ENCODE results near the gene RFT1.

The RFT1 gene

DNA sequence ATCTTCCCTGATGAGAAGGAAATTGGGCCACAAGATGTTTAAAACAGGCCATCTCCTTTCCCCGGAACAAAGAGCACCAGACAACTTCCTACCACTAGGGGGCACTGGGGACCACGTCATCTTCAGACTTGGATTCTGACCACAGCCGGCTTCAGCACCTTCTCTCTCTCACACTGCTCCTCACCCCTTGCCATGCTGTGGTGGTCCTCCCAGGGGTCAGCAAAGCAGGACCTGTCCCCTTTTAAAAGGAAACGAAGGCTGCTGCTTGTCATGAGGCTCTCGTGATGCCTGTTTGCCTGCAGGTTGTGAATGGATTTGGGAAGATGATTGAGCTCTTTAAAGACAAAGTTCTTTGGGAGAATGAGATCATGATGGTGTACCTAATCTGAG is 16.2 kb downstream of the RFT1 start:
- Histone ChIP-seq H3K27ac (ENCODE audit: low read depth, low read length) (no peak overlapping the region), H3K9ac (ENCODE audit: low read length) (no peak overlapping the region), H3K36me3 (ENCODE audit: control insufficient read depth, insufficient read depth, low read length) (peaks cover 33% of the 10 kb centered on the region)

DNA sequence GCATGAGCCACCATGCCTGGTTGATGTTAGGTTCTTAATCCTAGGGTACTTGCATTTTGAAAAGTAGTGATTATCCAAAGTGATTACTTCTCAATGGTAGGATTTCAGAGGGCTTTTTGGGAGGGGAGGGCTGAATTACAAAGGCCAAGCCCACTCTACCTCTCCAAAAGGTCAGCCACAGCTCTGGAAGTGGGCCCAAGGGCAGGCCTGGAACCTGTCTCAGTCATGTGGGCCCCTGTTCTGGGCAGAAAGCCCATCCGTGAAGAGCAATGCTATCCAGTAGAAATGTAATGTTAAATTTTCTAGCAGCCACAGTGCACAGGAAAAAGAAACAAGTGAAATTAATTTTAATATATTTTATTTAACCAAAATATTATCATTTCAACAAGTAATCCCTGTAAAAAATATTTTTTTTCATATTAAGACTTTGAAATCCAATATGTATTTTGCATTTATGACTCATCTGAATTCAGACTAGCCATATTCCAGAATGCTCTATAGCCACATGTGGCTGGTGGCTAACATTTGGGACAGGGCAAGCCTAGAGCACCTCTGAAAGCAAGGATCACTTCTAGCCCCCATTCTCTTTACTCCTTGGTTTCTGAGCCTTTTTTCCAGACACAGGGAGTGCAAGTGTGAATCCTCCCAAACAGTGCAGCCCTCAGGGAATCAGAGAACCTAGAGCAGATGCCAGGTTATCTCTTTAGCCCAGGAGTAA is 16.8 kb downstream of the RFT1 start:
- H3K9ac ChIP-seq (ENCODE audit: low read length) = no peak overlapping the region
- no peak overlapping the region for H3K4me3 ChIP-seq (ENCODE audit: low read depth, low read length)
- no peak overlapping the region for H3K27ac ChIP-seq (ENCODE audit: low read depth, low read length)
- H3K9me3 ChIP-seq (ENCODE audit: control insufficient read depth, insufficient read depth, low read depth, low read length) = no peaks in the 10 kb centered on the region
- no peaks in the 10 kb centered on the region for H3K27me3 ChIP-seq (ENCODE audit: control insufficient read depth, insufficient read depth, low read length)
- no peaks in the 10 kb centered on the region; the same call in 1 of the 2 replicates for H3K4me1 ChIP-seq (ENCODE audit: control insufficient read depth, insufficient read depth, low read length)
- H3K36me3 ChIP-seq (ENCODE audit: control insufficient read depth, insufficient read depth, low read length) = peaks cover 32% of the 10 kb centered on the region

More for the DNA sequence above, 16.2 kb downstream of the RFT1 start:
- H3K27me3 ChIP-seq (ENCODE audit: control insufficient read depth, insufficient read depth, low read length) = no peaks in the 10 kb centered on the region
- H3K4me3 ChIP-seq (ENCODE audit: low read depth, low read length) = no peak overlapping the region
- H3K4me1 ChIP-seq (ENCODE audit: control insufficient read depth, insufficient read depth, low read length) = no peaks in the 10 kb centered on the region; the same call in 1 of the 2 replicates
- no peaks in the 10 kb centered on the region for H3K9me3 ChIP-seq (ENCODE audit: control insufficient read depth, insufficient read depth, low read depth, low read length)

DNA sequence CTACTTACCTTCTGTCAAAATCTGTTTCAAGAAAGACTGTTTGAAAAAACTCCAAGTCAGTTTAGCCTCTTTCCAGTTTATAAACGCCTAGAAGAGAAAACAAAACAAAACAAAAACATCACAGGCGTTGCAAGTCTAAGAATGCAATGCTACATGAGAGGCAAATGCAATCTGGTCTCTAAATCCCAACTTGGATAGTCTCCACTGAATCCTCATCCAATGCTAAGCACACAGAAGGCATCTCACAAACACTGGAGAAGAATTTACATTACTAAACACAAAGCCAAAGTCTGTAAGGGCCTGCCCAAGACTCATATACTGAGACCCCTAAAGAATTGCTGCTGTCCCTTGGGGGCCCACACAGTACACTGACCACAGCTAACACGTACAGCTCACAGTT is 18.4 kb downstream of the RFT1 start:
- no peaks in the 10 kb centered on the region; the same call in 1 of the 2 replicates for H3K4me1 ChIP-seq (ENCODE audit: control insufficient read depth, insufficient read depth, low read length)
- peaks cover 17% of the 10 kb centered on the region; the same call in 1 of the 2 replicates for H3K36me3 ChIP-seq (ENCODE audit: control insufficient read depth, insufficient read depth, low read length)
- no peaks in the 10 kb centered on the region for H3K27me3 ChIP-seq (ENCODE audit: control insufficient read depth, insufficient read depth, low read length)
- H3K9ac ChIP-seq (ENCODE audit: low read length) = no peak overlapping the region
- no peaks in the 10 kb centered on the region for H3K9me3 ChIP-seq (ENCODE audit: control insufficient read depth, insufficient read depth, low read depth, low read length)
- H3K27ac ChIP-seq (ENCODE audit: low read depth, low read length) = no peak overlapping the region
- H3K4me3 ChIP-seq (ENCODE audit: low read depth, low read length) = no peak overlapping the region

DNA sequence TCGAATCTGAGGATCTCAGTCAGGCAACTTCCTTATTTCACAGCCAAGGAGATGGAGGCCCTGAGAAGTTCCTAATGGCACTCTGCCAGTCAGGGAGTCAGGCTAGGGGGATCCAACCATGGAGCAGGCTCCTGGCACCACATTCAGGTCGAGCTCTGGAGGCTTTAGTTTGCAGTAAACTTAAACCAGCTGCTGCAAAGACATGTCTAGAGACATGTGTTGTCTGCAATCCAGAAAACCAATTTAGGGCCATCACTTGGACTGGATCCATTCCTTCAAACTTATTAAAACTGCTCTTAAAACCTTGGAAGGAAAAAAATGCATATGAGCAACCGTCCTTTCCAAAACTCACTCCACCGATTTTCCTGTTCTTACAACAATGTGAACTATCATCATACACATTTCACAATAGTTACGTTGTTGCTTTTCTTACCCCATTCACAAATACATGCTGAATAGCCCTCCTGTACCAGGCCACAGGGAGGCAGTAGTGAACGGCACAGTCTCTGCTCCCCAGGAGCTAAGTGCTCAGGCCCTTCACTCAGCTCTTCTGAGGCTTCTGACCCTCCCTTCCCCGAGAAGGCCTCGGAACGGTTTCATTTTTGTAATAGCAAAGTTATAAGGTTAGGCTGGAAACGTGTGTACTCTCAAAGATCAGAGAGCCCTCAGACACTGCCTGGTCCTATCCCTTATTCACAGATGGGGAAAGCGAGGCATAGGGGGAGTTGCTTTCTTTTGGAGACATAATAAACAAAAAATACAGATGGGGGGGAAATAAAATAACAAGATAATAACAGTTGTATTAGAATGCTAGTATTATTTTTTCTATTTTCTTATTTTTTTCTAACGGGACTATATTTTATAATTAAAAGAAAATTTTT is 20.1 kb downstream of the RFT1 start:
- H3K27me3 ChIP-seq (ENCODE audit: control insufficient read depth, insufficient read depth, low read length) = no peaks in the 10 kb centered on the region
- H3K9ac ChIP-seq (ENCODE audit: low read length) = no peak overlapping the region
- H3K4me3 ChIP-seq (ENCODE audit: low read depth, low read length) = no peak overlapping the region
- H3K9me3 ChIP-seq (ENCODE audit: control insufficient read depth, insufficient read depth, low read depth, low read length) = no peaks in the 10 kb centered on the region
- no peak overlapping the region for H3K27ac ChIP-seq (ENCODE audit: low read depth, low read length)
- H3K4me1 ChIP-seq (ENCODE audit: control insufficient read depth, insufficient read depth, low read length) = no peaks in the 10 kb centered on the region; the same call in 1 of the 2 replicates
- H3K36me3 ChIP-seq (ENCODE audit: control insufficient read depth, insufficient read depth, low read length) = peaks cover 22% of the 10 kb centered on the region; the same call in 1 of the 2 replicates

DNA sequence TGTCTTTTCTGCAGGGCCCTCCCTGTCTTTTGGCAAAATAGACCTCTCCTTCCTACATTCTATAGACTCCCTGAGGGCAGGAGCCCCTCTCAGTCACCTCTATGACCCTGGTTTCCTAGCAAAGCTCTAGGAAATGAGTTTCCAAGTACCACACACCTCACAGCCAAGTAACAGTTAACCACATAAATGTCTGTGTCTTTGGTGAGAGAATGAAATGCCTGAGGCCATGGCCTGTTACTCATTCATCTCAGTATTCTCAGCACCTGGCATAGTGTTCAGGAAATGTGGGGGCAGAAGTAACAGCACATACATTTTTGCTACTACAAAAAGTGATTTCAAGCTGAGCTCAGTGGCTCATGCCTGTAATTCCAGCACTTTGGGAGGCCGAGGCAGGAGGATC is 21.0 kb downstream of the RFT1 start:
- Histone ChIP-seq H3K36me3 (ENCODE audit: control insufficient read depth, insufficient read depth, low read length) (peaks cover 26% of the 10 kb centered on the region), H3K27ac (ENCODE audit: low read depth, low read length) (no peak overlapping the region), H3K4me3 (ENCODE audit: low read depth, low read length) (no peak overlapping the region), H3K9me3 (ENCODE audit: control insufficient read depth, insufficient read depth, low read depth, low read length) (no peaks in the 10 kb centered on the region), H3K27me3 (ENCODE audit: control insufficient read depth, insufficient read depth, low read length) (no peaks in the 10 kb centered on the region), H3K4me1 (ENCODE audit: control insufficient read depth, insufficient read depth, low read length) (no peaks in the 10 kb centered on the region; the same call in 1 of the 2 replicates), H3K9ac (ENCODE audit: low read length) (no peak overlapping the region)

DNA sequence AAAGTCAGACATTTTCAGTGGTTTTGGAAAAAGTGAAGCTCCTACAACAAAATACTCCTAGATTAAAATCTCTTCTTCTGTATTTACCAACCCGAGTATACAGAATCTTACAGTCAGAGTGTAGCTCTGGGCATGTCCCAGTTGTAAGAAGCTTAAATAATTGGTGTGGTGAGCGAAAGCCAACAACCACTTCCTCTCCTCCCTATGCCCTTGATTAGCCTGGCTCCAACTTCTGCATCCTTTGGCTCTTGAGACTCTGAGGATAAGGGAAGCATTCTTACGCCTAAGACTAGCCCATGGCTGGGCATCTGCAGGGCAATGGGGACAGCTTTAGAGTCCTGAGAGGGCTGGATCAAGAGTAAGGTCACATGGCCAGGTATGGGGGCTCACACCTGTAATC is 25.5 kb downstream of the RFT1 start:
- Histone ChIP-seq H3K4me1 (ENCODE audit: control insufficient read depth, insufficient read depth, low read length) (peaks cover 3% of the 10 kb centered on the region; the same call in 1 of the 2 replicates), H3K9ac (ENCODE audit: low read length) (no peak overlapping the region), H3K4me3 (ENCODE audit: low read depth, low read length) (no peak overlapping the region), H3K36me3 (ENCODE audit: control insufficient read depth, insufficient read depth, low read length) (peaks cover 53% of the 10 kb centered on the region), H3K27me3 (ENCODE audit: control insufficient read depth, insufficient read depth, low read length) (no peaks in the 10 kb centered on the region), H3K27ac (ENCODE audit: low read depth, low read length) (no peak overlapping the region), H3K9me3 (ENCODE audit: control insufficient read depth, insufficient read depth, low read depth, low read length) (no peaks in the 10 kb centered on the region)

DNA sequence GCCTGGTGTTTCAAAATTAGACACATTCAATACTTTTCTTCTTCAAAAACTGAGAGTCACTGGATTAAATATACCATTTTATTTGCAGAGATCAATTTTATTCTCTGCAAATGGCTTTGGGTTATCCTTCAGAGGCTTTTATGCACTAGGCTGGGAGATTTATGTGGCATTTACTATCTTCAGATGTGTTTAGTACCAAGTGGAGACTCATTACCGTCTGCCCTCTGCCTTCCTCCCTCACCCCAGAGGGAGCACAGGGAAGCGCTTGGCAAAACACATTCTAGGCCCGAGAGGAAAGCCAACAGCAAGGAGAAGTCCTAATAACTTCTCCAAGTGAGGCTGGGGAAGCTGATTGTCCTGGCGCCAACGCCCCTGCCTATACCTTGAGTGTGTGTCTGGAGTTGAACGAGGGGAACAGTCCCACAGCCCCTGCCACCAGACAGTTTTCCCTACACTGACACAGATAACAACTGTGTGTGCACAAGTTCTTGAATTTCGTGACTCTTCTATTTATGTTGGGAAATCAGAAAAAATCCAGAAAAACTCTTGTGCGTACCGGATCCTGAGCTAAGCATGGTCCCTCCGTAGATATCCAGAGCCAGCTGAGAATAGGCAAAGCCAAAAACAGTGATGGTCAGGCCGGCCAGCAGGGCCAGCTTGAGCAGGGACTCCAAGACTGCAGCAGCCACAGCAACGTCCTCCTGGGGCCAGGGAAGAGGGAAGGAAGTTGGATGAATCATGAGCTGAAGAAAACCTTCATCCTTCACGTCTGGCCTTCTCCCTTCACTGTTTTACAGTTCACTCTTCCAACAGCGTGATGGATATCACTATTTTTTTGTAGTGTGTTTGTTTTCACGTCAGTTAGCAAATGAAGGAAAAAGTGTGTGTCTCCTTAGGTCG is 26.6 kb downstream of the RFT1 start:
- Histone ChIP-seq H3K4me3 (ENCODE audit: low read depth, low read length) (no peak overlapping the region), H3K4me1 (ENCODE audit: control insufficient read depth, insufficient read depth, low read length) (peaks cover 3% of the 10 kb centered on the region; the same call in 1 of the 2 replicates), H3K27me3 (ENCODE audit: control insufficient read depth, insufficient read depth, low read length) (no peaks in the 10 kb centered on the region), H3K27ac (ENCODE audit: low read depth, low read length) (no peak overlapping the region), H3K36me3 (ENCODE audit: control insufficient read depth, insufficient read depth, low read length) (peaks cover 53% of the 10 kb centered on the region), H3K9ac (ENCODE audit: low read length) (no peak overlapping the region), H3K9me3 (ENCODE audit: control insufficient read depth, insufficient read depth, low read depth, low read length) (no peaks in the 10 kb centered on the region)

DNA sequence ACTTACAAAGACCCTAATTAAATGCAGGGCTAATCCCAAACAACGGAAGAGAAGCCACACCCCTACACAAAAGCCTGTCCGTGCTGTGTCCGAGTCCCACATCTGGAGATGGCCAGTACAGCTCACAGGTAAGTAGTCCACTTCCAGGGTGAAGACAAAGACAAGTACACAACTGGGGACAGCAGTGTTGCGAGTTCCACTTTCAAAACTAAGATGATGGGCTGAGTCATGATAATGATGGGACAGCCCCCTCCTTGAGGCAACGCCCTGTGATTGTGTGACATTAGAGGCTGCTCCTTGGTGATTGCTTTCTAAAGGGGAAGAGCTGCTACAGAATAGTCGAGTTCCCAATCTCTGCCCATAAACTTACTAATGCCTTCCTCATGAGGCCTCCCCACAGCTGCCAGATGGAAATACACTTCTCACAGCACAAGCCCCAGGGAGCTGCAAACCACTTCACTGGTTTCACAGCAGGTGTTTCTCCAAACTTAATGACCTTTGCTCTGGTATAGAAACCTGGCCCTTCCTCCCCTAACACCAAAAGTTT is 27.6 kb downstream of the RFT1 start:
- Histone ChIP-seq H3K4me1 (ENCODE audit: control insufficient read depth, insufficient read depth, low read length) (peaks cover 3% of the 10 kb centered on the region; the same call in 1 of the 2 replicates), H3K9ac (ENCODE audit: low read length) (no peak overlapping the region), H3K9me3 (ENCODE audit: control insufficient read depth, insufficient read depth, low read depth, low read length) (no peaks in the 10 kb centered on the region), H3K27me3 (ENCODE audit: control insufficient read depth, insufficient read depth, low read length) (no peaks in the 10 kb centered on the region), H3K36me3 (ENCODE audit: control insufficient read depth, insufficient read depth, low read length) (peaks cover 57% of the 10 kb centered on the region), H3K4me3 (ENCODE audit: low read depth, low read length) (no peak overlapping the region), H3K27ac (ENCODE audit: low read depth, low read length) (no peak overlapping the region)

DNA sequence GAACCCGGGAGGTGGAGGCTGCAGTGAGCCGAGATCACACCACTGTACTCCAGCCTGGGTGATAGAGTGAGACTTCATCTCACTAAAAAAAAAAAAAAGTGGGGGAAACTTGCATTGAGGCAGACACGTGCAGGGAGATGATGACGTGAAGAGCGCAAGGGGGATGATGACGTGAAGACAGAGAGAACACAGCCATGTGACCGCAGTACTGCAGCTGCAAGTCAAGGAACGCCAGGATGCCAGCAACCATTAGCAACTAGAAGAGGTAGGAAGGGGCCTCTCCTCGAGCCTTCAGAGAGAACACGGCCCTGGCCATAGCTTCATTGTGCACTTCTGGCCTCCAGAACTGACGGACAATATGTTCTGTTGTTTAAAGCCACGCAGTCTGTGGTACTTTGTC is 28.3 kb downstream of the RFT1 start:
- Histone ChIP-seq H3K27ac (ENCODE audit: low read depth, low read length) (no peak overlapping the region), H3K9ac (ENCODE audit: low read length) (no peak overlapping the region), H3K4me1 (ENCODE audit: control insufficient read depth, insufficient read depth, low read length) (peaks cover 3% of the 10 kb centered on the region; the same call in 1 of the 2 replicates), H3K4me3 (ENCODE audit: low read depth, low read length) (no peak overlapping the region), H3K27me3 (ENCODE audit: control insufficient read depth, insufficient read depth, low read length) (no peaks in the 10 kb centered on the region), H3K9me3 (ENCODE audit: control insufficient read depth, insufficient read depth, low read depth, low read length) (no peaks in the 10 kb centered on the region), H3K36me3 (ENCODE audit: control insufficient read depth, insufficient read depth, low read length) (peaks cover 60% of the 10 kb centered on the region)

DNA sequence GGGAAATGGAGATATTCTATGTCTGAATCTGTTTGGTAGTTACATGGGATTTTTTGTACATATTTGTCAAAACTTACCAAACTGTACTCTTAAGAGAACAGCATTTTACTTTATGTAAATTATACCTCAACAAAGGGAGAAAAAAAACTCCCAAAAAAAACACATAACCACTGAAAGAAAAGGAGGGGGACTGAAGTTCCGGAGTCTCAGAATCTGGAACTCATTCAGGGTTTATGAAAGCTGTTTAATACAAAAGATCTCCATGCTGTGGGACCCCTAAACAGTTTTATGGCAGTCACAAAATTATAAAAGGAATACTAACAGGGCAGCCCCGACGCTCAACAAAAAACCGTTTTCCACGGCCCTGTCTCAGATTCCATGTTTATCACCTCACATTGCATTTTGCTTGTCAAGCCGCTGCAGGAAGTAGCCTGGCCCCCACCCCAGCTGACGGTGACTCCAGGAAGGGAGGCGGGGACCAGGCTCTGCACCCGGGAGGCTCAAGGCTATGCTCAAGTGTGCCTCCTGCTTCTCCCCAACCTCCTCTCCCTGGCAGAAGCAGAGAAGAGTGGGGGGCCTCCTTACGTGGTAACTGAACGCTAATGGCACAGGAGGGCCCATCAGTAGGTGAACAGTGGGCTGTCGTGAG is 29.3 kb downstream of the RFT1 start:
- Histone ChIP-seq H3K4me1 (ENCODE audit: control insufficient read depth, insufficient read depth, low read length) (peaks cover 3% of the 10 kb centered on the region; the same call in 1 of the 2 replicates), H3K9me3 (ENCODE audit: control insufficient read depth, insufficient read depth, low read depth, low read length) (no peaks in the 10 kb centered on the region), H3K27me3 (ENCODE audit: control insufficient read depth, insufficient read depth, low read length) (no peaks in the 10 kb centered on the region), H3K27ac (ENCODE audit: low read depth, low read length) (no peak overlapping the region), H3K9ac (ENCODE audit: low read length) (no peak overlapping the region), H3K4me3 (ENCODE audit: low read depth, low read length) (no peak overlapping the region), H3K36me3 (ENCODE audit: control insufficient read depth, insufficient read depth, low read length) (peaks cover 56% of the 10 kb centered on the region)

Data from HUES6 (cell line).